SU-DHL-6 (cell line): ENCODE data around the gene CTTN.

Source experiments
- EZH2phosphoT487 ChIP-seq: fragments of 200-600 bp; sonication (generic), shearing (Covaris generic); conservative IDR thresholded peaks from 2 replicates; pipeline ENCODE4 v1.6.1; 2018; ENCODE audit warnings: mild to moderate bottlenecking, antibody characterized with exemption, low read length, moderate library complexity, mixed read lengths
- TF ChIP-seq, protein P1 (sequence below): fragments of 200-600 bp; sonication (generic); IDR thresholded peaks from one replicate; pipeline ENCODE4 v1.5.1; 2017; ENCODE audit warnings: antibody characterized with exemption, mild to moderate bottlenecking, low read length, moderate library complexity; ENCODE audit not compliant: insufficient read depth, poor library complexity, severe bottlenecking

DNA sequence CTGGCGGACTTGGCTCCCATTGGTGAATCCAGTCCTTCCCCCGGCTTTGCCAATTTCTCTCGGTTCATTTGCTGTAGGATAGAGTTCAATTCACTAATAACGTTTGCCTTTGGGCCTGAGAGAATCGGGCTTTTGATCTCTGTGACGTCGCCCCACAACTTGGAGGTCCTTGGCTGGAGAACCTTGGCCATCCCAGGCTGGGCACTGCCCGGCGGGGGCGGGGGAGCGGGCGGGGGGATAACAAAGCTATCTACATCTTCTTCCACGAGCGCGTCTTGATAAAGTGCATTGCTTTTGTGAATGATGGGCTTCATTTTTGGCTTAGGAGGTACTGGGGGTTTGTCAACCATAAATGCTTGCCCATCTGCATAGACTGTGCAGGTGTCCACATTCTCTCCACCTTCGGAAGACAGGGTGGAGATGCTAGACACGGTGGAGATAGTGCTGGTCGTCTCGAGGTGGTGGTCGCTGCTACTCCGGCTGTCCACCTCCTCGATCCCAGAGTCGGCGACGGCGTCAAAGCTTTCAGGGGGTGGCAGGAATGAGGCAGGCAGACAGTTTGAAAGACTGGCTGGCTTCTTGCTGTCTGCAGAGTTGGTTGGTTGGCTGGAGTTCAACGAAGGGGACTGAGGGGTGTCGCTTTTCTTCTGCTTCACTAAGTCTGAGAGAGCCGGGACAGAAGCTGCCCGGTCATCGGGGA is 87.1 kb downstream of the CTTN start:
- TF ChIP-seq, protein P1, sequence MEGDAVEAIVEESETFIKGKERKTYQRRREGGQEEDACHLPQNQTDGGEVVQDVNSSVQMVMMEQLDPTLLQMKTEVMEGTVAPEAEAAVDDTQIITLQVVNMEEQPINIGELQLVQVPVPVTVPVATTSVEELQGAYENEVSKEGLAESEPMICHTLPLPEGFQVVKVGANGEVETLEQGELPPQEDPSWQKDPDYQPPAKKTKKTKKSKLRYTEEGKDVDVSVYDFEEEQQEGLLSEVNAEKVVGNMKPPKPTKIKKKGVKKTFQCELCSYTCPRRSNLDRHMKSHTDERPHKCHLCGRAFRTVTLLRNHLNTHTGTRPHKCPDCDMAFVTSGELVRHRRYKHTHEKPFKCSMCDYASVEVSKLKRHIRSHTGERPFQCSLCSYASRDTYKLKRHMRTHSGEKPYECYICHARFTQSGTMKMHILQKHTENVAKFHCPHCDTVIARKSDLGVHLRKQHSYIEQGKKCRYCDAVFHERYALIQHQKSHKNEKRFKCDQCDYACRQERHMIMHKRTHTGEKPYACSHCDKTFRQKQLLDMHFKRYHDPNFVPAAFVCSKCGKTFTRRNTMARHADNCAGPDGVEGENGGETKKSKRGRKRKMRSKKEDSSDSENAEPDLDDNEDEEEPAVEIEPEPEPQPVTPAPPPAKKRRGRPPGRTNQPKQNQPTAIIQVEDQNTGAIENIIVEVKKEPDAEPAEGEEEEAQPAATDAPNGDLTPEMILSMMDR, result no peak
- no peak for TF ChIP-seq EZH2phosphoT487
